CD4-positive, alpha-beta T cell treated with Interferon alpha-2 for 1 hour (primary cell): Measurements from ENCODE around the gene EFEMP1.

Source experiments
- DNase-seq, 2 donors: peaks; one replicate each; pipeline ENCODE4 v3.0.0-alpha.2; 2020 to 2022

Gene EFEMP1

GRCh38 chr2:55896633-55897032, 26.9 kb downstream of the EFEMP1 start:
- no peak for DNase-seq

- no peak for DNase-seq
These were observed 28.9 kb downstream of the EFEMP1 start for GRCh38 chr2:55894720-55895119.

- no peak for DNase-seq
These were observed 31.9 kb downstream of the EFEMP1 start for GRCh38 chr2:55891671-55892094.

GRCh38 chr2:55888936-55889335, 34.6 kb downstream of the EFEMP1 start:
- DNase-seq = no peak

- DNase-seq = no peak
These were observed 35.5 kb downstream of the EFEMP1 start for GRCh38 chr2:55887901-55888624.

GRCh38 chr2:55887351-55887750, 36.2 kb downstream of the EFEMP1 start:
- no peak for DNase-seq

GRCh38 chr2:55885944-55886281, 37.7 kb downstream of the EFEMP1 start:
- DNase-seq = no peak

GRCh38 chr2:55885127-55885943, 38.2 kb downstream of the EFEMP1 start:
- no peak for DNase-seq

GRCh38 chr2:55883829-55884228, 39.8 kb downstream of the EFEMP1 start:
- DNase-seq = no peak

GRCh38 chr2:55883357-55883756, 40.2 kb downstream of the EFEMP1 start:
- no peak for DNase-seq

- no peak for DNase-seq
These were observed 40.6 kb downstream of the EFEMP1 start for GRCh38 chr2:55882954-55883353.

GRCh38 chr2:55880416-55881143, 43.0 kb downstream of the EFEMP1 start:
- DNase-seq = no peak

GRCh38 chr2:55879976-55880375, 43.6 kb downstream of the EFEMP1 start:
- DNase-seq = no peak

GRCh38 chr2:55877087-55877436, 46.5 kb downstream of the EFEMP1 start:
- no peak for DNase-seq

GRCh38 chr2:55876429-55877086, 47.0 kb downstream of the EFEMP1 start:
- no peak for DNase-seq

GRCh38 chr2:55875434-55876135, 48.0 kb downstream of the EFEMP1 start:
- no peak for DNase-seq

- no peak for DNase-seq
These were observed 49.2 kb downstream of the EFEMP1 start for GRCh38 chr2:55874338-55874737.

GRCh38 chr2:55871637-55872036, 51.9 kb downstream of the EFEMP1 start:
- no peak for DNase-seq

- no peak for DNase-seq
These were observed 53.8 kb downstream of the EFEMP1 start for GRCh38 chr2:55869637-55870325.

- no peak for DNase-seq
These were observed 58.3 kb downstream of the EFEMP1 start for GRCh38 chr2:55865096-55865835.
